C4-2B (cell line): ENCODE data around the gene WRAP73.

Experiments
- ZFX ChIP-seq: fragments of 450-650 bp; IDR thresholded peaks from 2 replicates; pipeline ENCODE4 v1.6.1; 2017
- TF ChIP-seq, protein P1 (sequence below): fragments of 450-650 bp; conservative IDR thresholded peaks from 2 replicates; pipeline ENCODE4 v1.5.1; 2017; ENCODE audit warnings: mild to moderate bottlenecking

DNA sequence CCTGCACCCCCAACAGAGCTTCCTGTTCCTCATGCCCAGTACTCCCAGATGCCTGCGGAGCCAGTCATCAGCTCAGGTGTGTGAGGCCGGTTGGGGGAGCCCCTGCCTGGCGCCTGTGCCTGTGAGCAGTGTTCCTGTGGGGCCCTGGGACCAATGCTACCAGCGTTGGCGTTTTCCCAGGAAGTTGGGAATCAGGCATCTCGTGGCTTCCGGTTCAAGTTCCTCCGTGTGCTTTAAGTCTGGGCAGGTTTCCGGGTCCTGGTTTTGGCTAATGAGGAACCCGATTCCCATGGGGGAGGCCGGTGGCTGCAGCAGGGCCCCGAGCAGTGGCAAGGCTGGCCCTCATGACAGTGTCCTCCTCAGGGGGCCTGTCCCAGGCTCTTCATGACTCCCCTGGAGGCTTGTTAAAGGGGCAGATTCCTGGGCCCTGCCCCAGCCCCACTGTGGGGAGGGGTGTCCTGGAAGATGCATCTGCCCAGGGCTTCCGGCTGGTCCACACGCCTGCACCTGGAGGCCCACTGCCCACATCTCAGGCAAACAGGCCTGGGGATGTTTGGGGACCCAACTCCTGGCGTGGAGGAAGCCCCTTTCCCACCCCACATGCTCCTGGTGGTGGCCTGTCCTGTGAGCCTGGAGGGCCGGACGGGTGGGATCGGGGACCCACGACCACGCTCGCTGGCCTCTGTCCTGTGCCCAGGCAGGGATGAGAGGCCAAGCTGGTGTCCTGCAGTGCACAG is 28.6 kb upstream of the WRAP73 start:
- TF ChIP-seq, protein P1, sequence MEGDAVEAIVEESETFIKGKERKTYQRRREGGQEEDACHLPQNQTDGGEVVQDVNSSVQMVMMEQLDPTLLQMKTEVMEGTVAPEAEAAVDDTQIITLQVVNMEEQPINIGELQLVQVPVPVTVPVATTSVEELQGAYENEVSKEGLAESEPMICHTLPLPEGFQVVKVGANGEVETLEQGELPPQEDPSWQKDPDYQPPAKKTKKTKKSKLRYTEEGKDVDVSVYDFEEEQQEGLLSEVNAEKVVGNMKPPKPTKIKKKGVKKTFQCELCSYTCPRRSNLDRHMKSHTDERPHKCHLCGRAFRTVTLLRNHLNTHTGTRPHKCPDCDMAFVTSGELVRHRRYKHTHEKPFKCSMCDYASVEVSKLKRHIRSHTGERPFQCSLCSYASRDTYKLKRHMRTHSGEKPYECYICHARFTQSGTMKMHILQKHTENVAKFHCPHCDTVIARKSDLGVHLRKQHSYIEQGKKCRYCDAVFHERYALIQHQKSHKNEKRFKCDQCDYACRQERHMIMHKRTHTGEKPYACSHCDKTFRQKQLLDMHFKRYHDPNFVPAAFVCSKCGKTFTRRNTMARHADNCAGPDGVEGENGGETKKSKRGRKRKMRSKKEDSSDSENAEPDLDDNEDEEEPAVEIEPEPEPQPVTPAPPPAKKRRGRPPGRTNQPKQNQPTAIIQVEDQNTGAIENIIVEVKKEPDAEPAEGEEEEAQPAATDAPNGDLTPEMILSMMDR = no peak
- TF ChIP-seq ZFX = no peak
